GM19238 (cell line): ENCODE data around the gene PEG3.

ENCODE experiments used
- DNase-seq: peaks from one replicate; pipeline ENCODE4 v3.0.0; 2011; ENCODE audit warnings: low spot score; ENCODE audit not compliant: insufficient read length

The PEG3 gene

DNA sequence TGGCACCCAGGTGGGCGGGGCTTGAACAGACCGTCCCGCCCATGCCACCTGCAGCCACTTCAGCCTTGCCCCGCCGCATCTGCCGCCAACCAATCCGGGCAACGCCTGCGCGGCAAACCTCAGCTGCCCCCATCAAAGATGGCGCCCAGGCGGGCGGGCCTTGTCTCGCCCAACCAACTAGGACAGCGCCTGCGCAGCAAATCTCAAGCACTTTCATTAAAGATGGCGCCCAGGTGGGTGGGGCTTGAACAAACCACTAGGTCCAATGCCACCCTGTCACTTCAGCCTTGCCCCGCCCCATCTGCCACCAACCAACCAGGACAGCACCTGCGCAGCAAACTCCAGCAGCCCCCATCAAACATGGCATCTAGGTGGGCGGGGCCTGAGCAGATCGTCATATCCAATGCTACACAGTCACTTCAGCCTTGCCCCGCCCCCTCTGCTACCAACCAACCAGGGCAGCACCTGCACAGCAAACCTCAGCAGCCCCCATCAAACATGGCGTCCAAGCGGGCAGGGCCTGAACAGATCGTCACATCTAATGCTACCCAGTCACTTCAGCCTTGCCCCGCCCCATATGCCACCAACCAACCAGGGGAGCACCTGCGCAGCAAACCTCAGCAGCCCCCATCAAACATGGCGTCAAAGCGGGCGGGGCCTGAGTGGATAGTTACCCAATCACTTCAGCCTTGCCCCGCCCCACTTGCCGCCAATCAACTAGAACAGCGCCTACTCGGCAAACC, 1.4 kb downstream of the PEG3 start:
- no peak for DNase-seq

DNA sequence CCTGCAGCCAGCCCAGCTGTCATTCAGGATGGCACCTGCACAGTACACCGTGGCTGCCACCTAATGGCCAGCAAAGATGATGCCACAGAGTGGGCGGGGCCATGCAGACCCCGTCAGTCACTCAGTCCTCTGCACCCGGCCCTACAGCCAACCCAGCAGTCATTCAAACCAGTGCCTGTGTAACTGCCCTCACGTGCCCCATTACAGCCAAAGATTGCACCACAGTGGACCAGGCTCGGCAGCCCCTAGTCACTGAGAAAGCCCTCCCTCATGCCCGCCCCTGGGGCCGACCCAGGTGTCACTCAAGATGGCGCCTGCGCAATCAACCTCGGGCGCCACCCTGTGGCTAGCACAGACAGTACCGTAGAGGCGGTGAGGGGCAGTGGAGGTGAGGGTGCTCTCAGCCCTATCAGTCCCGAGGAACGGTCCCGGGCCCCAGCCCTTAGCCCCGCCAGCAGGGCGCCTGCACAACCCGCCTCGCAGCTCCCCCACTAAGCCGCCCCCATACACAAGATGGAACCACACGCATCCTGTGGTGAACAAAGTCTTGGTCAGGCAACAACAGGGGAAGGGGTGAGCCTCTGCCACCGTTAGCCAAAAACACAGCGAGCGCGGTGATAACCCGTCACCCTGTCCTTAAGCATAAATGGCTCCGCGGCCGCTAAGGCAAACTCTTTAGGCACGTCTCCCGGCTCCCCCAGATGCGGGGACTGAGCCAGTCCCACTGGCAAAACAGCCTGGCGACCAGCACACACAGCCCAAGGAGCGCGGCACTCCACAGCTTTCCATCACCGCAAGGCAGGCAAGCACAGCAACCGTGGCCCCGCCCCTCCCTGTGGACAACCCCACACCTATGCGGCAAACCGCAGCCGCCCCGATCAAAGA, 2.3 kb downstream of the PEG3 start:
- DNase-seq: no peak

DNA sequence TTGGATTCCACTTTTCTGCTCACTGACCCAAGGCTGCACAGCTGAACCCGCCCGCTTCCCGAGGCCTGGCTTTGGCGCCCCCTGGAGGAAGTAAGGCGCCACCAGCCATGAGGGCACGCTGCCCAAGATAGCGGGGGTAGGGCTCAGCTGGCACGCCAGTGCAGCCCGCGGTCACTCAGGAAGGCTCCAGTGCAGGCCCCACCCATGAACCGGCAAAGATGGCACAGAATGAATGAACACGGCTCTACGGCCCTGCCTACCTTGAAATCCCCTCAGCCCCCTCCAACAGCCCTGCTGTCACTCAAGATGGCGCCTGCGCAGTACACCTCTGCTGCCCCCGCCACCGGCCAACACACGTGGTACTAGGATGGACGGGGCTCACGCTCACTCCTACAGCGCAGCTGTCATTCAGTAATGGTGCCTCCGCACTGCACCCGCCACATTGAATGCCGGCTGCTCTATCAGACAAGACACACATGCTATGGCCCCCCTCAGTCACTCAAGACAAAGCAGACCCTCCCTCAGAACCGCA, 3.0 kb downstream of the PEG3 start:
- DNase-seq: no peak

DNA sequence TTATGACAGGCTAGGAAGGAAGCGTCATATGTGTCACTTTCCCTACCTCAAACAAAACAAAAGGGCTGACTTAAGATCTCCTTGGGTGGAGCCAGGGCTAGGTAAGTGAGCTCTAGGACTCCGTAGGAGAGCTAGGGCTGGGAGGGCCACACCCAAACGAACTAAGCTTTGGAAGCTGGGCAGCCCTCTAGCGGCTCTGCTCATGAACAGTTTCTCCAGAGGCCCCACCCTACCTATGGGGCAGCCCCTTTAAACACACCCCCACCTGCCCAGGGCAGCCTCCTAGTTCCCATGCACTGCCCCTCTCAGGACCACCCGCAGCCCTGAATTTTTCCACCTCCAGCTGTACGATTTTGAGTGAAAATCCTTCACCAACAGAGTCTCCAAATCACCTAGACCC, 3.5 kb downstream of the PEG3 start:
- DNase-seq: no peak

DNA sequence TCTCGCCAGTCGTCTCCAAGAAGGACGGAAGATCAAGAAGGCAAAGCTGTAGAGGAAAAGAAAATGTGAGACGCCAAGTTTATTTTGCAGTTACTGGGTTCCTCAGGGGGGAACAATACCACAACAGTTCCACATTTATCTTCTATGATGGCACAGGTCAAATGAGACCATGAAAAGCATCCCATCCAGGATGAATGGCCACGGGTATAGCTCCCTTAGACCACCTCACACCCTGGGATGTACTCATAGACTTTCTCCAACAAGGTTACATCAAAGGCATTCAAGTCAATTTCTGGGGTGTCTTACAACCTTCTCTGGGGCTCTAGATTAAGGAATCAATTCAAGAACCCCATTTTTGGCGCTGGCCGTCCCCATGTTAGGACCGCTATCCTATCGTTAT, 4.5 kb downstream of the PEG3 start:
- no peak for DNase-seq

DNA sequence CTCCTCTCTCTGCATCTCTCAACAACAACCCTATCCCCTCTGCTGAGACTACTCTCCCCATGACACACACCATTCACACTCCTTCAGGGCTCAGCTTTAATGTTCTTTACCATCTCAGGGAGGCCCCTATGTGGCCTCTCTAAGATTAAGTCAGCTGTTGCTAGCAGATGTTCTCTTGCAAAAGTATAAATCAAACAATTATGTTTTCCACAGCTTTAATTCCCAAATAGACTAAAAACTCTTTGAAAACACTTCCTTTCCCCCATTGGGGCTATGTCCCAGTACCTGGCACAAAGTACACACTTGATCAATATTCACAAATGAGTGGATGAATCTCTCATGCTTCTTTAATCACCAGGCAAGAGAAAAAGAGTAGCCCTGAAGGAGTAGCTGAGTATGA, 5.1 kb downstream of the PEG3 start:
- no peak for DNase-seq

DNA sequence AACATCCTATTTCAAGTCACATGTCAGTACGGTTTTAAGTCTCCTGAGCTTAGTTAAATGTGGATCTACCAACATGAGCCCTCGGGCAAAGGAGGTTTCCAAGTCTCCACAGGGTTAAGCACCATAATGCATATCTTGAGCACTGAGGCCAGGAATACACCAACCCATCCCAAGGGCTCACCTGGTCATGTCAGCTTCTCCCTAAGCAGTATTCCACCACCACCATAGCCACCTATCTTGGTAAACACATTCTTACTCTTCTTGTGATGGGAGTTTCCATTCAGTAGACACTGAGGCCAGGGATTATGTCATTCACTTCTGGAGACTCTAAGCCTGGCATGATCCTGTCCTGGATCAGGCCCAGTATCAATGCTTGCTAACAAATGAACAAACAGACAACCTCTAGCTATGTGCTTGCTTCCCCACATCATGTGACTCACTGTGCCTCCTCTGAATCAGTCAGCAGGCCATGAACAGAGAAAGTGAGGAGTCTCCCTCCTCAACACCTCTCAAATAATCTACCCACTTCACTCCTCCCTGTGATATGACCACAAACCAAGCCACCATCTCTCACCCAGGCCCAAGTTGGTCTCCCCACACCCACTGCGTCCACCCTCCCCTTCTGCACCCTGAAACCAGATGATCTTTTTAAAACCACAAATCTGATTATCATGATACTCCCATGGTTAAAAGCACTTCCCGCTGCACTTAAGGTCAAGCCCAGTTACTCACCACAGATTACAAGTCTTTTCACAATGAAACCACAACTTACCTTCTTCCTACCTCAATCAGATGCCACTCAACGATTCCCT, 5.8 kb downstream of the PEG3 start:
- DNase-seq: no peak

DNA sequence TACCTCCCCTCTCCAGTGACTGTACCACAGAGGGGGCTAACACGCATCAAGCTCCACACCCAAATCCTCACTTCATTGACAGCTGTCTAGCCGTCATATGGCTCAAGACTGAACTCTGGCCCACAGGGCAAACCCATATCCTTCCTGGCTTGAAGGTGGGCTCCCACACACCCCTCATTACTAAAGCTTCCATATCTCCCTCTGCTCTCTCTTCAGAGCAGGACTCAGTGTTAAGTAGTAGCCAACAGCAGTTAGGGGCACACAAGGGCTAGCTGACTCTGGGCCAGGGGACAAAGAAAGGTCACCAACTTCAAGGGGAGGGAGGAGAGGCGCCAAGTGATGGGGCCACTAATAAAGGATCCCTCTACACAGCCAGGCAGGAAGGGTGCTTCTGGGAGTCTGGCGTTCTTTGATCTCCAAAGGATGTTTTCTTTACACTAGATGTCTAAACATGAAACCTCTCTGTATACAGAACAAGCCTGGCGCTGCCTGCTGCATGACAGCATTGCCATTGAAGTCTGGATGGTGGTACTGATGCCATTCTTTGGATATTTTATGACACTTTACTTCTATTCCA, 8.1 kb downstream of the PEG3 start:
- no peak for DNase-seq

DNA sequence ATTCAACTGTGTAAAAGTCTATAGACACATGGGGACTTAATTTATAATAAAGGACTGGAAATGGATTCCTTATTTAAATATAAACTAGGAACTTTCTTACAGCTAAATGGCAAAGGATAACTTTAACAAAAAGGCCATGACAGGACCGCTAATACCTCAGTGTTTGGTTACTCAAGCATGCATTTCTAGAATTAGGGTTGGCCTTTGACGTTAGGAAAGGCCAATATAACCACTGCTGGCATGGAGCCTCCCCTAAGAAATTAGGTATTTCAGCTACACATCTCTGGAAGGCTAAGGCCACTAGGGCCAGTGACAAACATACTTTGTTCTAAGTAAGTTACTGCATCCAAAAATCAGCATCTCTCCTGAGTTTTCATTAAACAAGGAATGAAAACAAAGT, 9.3 kb downstream of the PEG3 start:
- DNase-seq: no peak

DNA sequence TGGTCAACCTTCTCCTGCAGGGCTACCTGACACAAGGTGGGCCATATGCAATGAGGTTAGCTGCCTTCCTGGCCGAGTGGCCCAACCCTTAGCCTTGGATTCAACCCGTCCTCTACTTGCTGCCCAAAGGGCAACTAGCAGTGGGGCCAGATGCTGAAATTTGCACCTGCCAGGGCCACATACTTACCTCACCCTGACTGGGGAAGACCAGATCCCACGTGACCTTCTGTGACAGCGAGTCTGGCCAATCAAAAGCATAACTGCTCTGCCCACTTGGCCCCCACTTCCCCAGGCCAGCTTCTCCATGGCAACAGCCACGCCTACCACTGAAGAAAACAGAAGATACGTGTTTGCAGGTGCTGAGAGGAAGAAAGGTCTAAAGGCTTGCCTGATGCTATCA, 10.9 kb downstream of the PEG3 start:
- DNase-seq: no peak

DNA sequence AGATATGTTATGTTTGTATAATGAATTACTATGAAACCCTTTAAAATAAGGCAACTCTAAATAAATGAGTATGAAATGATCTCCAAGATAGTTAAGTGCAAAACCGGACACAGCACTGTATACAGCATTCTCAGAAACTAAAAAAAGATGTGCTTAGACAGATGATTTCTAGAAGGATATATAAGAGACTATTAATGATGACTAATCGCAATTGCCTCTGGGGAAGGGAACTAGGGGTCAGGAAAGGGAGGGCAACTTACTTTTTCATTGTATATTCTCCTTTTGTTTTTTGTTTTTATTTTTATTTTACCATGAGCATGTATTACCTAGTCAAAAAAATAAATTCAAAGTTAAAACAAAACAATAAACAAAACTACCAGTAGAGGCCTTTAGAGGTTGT, 12.8 kb downstream of the PEG3 start:
- no peak for DNase-seq

DNA sequence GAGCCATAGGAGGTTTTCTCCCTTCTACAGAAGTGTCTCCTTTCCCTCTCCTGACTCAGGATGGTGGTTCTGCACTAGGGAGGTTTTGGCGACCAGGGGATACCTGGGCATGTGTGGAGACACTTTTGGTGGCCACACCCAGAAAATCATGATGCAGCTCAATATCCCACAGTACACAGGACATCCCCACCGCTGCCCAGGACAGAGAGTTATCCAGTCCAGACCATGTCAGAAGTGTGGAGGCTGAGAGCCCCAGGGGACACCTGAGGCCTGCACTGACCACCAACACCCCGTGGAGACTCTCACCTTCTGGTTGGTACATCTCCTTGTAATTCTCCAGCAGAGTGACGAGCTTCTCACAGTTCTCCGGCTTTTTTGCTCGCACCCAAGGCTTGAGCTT, 16.6 kb downstream of the PEG3 start:
- no peak for DNase-seq

DNA sequence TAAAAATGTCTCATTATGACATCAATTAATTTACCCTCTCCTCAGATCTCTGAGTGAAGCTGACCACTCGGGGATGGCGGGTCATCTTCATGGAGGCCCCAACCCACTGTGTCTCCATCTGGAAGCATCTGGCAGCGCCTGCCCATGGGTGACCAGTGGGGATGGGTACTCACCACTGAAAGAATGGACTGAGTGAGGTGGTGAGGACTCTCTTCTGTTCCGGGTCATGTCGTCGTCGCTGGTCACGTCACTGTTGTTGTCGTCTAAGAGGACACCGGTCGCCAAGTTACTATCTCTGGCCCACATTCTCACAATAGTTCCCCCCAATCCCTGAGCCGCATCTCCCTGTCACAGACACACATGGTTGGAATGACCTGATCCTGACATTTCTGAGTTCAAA, 17.1 kb downstream of the PEG3 start:
- no peak for DNase-seq

DNA sequence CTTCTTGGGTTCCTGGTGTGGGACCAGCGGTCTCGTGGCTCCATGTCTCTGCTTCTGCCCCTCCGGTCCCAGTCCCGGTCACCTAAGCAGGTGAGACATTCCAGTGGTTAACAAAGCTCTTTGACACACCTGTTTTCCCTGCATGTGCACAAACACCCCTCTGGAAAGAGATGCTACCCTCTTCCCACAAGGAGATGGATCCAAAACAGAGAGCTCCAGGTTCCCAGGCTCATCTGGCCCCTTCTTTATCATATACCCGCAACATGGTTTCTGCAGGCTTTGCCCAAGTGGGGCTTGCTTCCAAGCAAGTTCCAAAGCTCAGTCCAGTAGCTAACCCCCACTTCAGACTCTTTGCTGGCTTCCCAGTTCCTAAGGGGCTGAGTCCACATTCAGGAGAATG, 17.8 kb downstream of the PEG3 start:
- no peak for DNase-seq

DNA sequence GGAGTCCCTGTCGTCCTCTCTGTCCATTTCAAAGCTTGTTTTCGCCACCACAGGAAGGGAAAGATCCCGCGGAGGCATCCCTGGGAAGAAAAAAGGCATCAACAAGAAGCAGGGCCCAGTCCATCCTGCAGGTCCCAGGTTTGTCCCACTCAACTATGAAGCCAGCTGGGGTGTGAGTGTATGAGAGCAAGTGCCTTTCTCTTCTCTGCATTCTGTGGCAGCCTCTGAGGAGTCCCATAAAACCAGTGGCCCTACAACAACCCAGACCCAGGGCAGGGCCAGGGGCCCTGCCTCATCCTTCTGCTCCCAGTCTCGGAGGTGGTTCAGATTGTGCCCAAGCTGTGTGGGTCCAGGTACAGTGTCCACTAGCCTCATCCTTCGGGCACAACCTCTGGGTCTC, 18.9 kb downstream of the PEG3 start:
- no peak for DNase-seq

DNA sequence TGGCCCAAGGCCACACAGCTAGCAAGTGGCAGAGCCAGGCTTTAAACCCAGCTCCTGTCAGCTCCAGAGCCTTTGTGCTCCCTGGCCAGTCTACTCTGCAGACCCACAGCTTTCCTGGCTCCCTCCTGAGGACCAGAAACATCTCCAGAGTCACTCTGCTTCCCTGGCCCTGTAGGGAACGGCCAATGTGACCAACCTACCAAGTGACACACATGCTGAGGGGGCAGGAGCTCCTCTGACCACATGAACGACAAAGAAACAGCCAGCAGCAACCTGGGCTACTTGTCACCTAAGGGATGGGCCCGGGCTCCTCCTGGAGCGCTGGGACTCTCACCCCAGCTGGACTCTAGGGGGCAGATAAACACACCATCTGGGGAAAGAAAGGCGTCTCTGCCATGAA, 19.3 kb downstream of the PEG3 start:
- no peak for DNase-seq

DNA sequence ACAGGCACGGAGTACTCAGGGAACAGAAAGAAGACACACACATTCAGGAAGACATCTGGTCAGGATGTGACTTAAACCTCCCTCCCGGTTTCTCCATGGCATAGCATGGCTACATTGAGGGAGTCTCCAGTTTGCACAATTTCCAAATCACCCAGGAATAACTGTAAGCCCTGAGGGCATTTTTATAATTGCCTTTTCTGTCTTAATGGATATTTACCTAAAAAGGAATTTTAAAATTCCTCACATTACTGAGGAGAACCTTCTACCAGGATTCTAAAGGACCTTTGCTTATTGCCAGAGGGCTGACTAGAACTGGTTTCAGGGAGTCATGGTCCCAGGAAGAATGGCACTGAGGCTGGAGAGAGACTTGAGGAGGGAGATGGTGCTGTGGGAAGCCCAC, 21.4 kb downstream of the PEG3 start:
- no peak for DNase-seq

DNA sequence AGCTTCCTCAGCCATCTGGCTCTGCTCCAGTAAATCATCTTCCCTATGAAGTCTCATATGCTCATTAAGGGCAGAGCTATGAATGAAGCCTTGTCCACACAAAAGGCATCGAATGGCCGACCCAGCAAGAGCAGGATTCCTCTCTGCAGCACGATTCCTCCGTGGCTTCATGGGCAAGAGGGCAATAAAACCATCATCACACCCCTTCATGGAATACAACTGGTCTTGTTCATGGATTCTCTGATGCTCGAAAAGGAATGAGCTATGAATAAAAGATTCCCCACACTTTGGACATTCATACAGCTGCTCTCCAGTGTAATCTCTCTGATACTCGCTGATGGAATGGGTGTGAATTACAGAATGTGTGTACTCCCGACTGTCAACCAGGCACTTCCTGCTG, 25.9 kb downstream of the PEG3 start:
- DNase-seq: no peak

DNA sequence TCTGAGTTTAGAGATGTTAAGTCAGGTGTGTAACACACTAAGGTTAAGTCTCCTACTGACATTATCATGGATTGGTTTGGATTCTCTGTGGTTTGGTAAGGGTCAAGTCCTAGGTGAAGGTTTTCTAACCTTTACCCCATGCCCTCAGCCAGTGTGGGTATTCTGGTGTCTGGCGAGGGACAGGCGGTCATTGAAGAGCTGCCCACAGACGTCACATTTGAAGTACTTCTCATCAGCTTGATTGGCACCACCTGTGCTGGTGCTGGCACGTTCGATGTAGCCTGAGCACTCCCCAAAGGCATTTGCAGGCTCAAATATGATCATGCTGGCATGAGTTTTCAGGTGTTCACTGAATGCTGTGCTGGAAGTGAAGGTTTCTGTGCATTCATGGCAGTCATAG, 27.0 kb downstream of the PEG3 start:
- DNase-seq: no peak

DNA sequence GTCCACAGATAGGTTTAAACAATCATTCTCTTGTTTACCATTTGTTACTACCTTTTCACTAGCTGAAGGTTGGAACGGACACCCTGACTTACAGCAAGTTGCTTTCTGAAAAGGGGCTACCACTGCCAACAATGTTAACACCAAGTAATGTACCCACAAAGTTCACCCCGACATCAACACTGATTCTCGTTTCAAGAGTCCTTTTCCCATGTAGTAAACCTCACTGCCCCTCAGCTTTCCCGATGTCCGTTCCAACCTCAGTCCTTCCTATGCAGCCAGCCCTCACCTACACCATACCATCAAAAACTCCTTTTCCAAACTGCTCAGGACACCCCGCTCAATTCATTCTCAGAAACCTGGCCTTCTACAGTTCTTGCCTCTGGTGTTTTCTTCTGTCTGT, 29.0 kb downstream of the PEG3 start:
- no peak for DNase-seq

DNA sequence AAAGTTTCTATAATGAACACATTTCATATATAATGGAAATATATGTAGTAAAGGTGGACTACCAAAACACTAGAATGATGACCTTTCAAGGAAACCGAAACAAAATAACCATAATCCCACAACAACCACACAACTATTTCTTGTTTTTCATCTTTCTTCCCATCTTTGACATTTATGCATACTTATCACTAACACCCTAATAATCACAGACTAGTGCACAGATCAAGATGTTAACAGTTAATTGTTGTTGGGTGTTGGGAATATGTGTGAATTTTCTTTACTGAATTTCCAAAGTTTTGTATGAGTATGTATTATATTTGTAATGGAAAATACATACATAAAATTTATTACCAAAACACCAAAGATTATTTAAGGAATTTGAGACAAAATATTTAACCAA, 30.3 kb downstream of the PEG3 start:
- no peak for DNase-seq
